ENCODE data around the gene SLC24A4.

SLC24A4 gene

GRCh38 chr14:92325835-92326234 is 2.9 kb downstream of the SLC24A4 start:
- Histone ChIP-seq H3K9me3 (ENCODE audit: severe bottlenecking) (no peaks in the 10 kb centered on the region), H3K27ac (ENCODE audit: poor library complexity, severe bottlenecking) (no peak overlapping the region), H3K4me3 (ENCODE audit: severe bottlenecking) (no peak overlapping the region), H3K27me3 (ENCODE audit: insufficient read depth, poor library complexity, severe bottlenecking) (peaks cover 61% of the 10 kb centered on the region), H3K4me1 (ENCODE audit: insufficient read depth, poor library complexity, severe bottlenecking) (no peaks in the 10 kb centered on the region), H3K36me3 (ENCODE audit: low read depth) (no peaks in the 10 kb centered on the region)
- no peak for DNase-seq (ENCODE audit: low spot score)
- ATAC-seq (ENCODE audit: low read depth): no peak
- peak; percentile 11 for TF ChIP-seq CTCF (IDR thresholded peaks at IDR 0.05; ENCODE audit: poor library complexity, severe bottlenecking)

GRCh38 chr14:92328664-92329255 is 5.8 kb downstream of the SLC24A4 start:
- ATAC-seq (ENCODE audit: low read depth): no peak

GRCh38 chr14:92334050-92334449 is 11.1 kb downstream of the SLC24A4 start:
- Histone ChIP-seq H3K4me3 (ENCODE audit: severe bottlenecking) (no peak overlapping the region), H3K27ac (ENCODE audit: poor library complexity, severe bottlenecking) (no peak overlapping the region), H3K27me3 (ENCODE audit: insufficient read depth, poor library complexity, severe bottlenecking) (peaks cover 8% of the 10 kb centered on the region), H3K9me3 (ENCODE audit: severe bottlenecking) (no peaks in the 10 kb centered on the region), H3K36me3 (ENCODE audit: low read depth) (no peaks in the 10 kb centered on the region), H3K4me1 (ENCODE audit: insufficient read depth, poor library complexity, severe bottlenecking) (no peaks in the 10 kb centered on the region)
- DNase-seq (ENCODE audit: low spot score) (no peak), ATAC-seq (ENCODE audit: low read depth) (no peak)
- TF ChIP-seq CTCF (IDR thresholded peaks at IDR 0.05; ENCODE audit: poor library complexity, severe bottlenecking): no peak

More at GRCh38 chr14:92328664-92329255, 5.8 kb downstream of the SLC24A4 start:
- Histone ChIP-seq H3K4me1 (ENCODE audit: insufficient read depth, poor library complexity, severe bottlenecking) (no peaks in the 10 kb centered on the region), H3K36me3 (ENCODE audit: low read depth) (no peaks in the 10 kb centered on the region), H3K4me3 (ENCODE audit: severe bottlenecking) (no peak overlapping the region), H3K27ac (ENCODE audit: poor library complexity, severe bottlenecking) (no peak overlapping the region), H3K9me3 (ENCODE audit: severe bottlenecking) (no peaks in the 10 kb centered on the region), H3K27me3 (ENCODE audit: insufficient read depth, poor library complexity, severe bottlenecking) (peaks cover 34% of the 10 kb centered on the region)
- no peak for TF ChIP-seq CTCF (IDR thresholded peaks at IDR 0.05; ENCODE audit: poor library complexity, severe bottlenecking)
- no peak for DNase-seq (ENCODE audit: low spot score)

GRCh38 chr14:92336363-92336762 is 13.4 kb downstream of the SLC24A4 start:
- no peak overlapping the region for H3K27ac ChIP-seq (ENCODE audit: poor library complexity, severe bottlenecking)
- no peak for TF ChIP-seq CTCF (IDR thresholded peaks at IDR 0.05; ENCODE audit: poor library complexity, severe bottlenecking)
- no peak overlapping the region for H3K4me3 ChIP-seq (ENCODE audit: severe bottlenecking)
- DNase-seq (ENCODE audit: low spot score) (no peak), ATAC-seq (ENCODE audit: low read depth) (no peak)
- H3K4me1 ChIP-seq (ENCODE audit: insufficient read depth, poor library complexity, severe bottlenecking): no peaks in the 10 kb centered on the region
- no peaks in the 10 kb centered on the region for H3K36me3 ChIP-seq (ENCODE audit: low read depth)
- peaks cover 14% of the 10 kb centered on the region for H3K27me3 ChIP-seq (ENCODE audit: insufficient read depth, poor library complexity, severe bottlenecking)
- H3K9me3 ChIP-seq (ENCODE audit: severe bottlenecking): no peaks in the 10 kb centered on the region

GRCh38 chr14:92339426-92339825 is 16.5 kb downstream of the SLC24A4 start:
- H3K4me3 ChIP-seq (ENCODE audit: severe bottlenecking): no peak overlapping the region
- DNase-seq (ENCODE audit: low spot score) (no peak), ATAC-seq (ENCODE audit: low read depth) (no peak)
- no peaks in the 10 kb centered on the region for H3K9me3 ChIP-seq (ENCODE audit: severe bottlenecking)
- no peaks in the 10 kb centered on the region for H3K4me1 ChIP-seq (ENCODE audit: insufficient read depth, poor library complexity, severe bottlenecking)
- peaks cover 16% of the 10 kb centered on the region for H3K27me3 ChIP-seq (ENCODE audit: insufficient read depth, poor library complexity, severe bottlenecking)
- TF ChIP-seq CTCF (IDR thresholded peaks at IDR 0.05; ENCODE audit: poor library complexity, severe bottlenecking): no peak
- H3K36me3 ChIP-seq (ENCODE audit: low read depth): no peaks in the 10 kb centered on the region
- no peak overlapping the region for H3K27ac ChIP-seq (ENCODE audit: poor library complexity, severe bottlenecking)

All from RWPE2 (cell line).